HepG2 (cell line): ENCODE measurements around the gene NAPEPLD. TPM values are rescaled to one million over a fixed set of nuclear protein-coding genes. Genes with fewer than 3 reads are reported as not detected.

Experiments
- BCL3 ChIP-seq: sonication (generic); formaldehyde crosslinking; IDR thresholded peaks from 2 replicates; pipeline ENCODE4 v1.5.1; 2020; ENCODE audit warnings: mild to moderate bottlenecking, missing genetic modification reagents, moderate library complexity
- DPF2 ChIP-seq: sonication (generic); formaldehyde crosslinking; IDR thresholded peaks from 2 replicates; pipeline ENCODE4 v1.4.0; 2020; ENCODE audit warnings: mild to moderate bottlenecking, low read depth, missing genetic modification reagents, borderline replicate concordance
- FOXA3 ChIP-seq: IDR thresholded peaks from 2 replicates; pipeline ENCODE4 v1.6.1; 2016; ENCODE audit warnings: missing genetic modification reagents, missing compliant biosample characterization
- JARID2 ChIP-seq: sonication (generic); formaldehyde crosslinking; IDR thresholded peaks from 2 replicates; pipeline ENCODE4 v1.8.1; 2023; ENCODE audit warnings: missing genetic modification reagents, inconsistent platforms; ENCODE audit not compliant: insufficient replicate concordance
- MBD4 ChIP-seq: IDR thresholded peaks from 2 replicates; pipeline ENCODE4 v1.6.1; 2012; ENCODE audit warnings: low read length, inconsistent platforms, borderline replicate concordance
- NRL ChIP-seq: sonication (generic); formaldehyde crosslinking; IDR thresholded peaks from 2 replicates; pipeline ENCODE4 v1.5.0; 2020; ENCODE audit warnings: missing genetic modification reagents, mild to moderate bottlenecking, moderate library complexity, borderline replicate concordance
- SMARCC2 ChIP-seq: fragments of 450-650 bp; IDR thresholded peaks from 2 replicates; pipeline ENCODE4 v1.6.1; 2017; ENCODE audit warnings: antibody characterized with exemption, mild to moderate bottlenecking
- SOX6 ChIP-seq, 2 experiments: fragments of 450-650 bp in 1 of 2; sonication (generic) in 1 of 2; formaldehyde crosslinking in 1 of 2; IDR thresholded peaks; 2 replicates each; pipeline versions ENCODE4 v1.4.0 to v1.6.1; 2017 to 2020; ENCODE audit warnings: antibody characterized with exemption in 1 of 2, mild to moderate bottlenecking in 1 of 2, missing genetic modification reagents in 1 of 2
- SRSF1 ChIP-seq: fragments of 200-400 bp; formaldehyde crosslinking; optimal IDR thresholded peaks from 2 replicates; pipeline ENCODE3; 2017; ENCODE audit warnings: mild to moderate bottlenecking, low read depth, low read length, moderate library complexity
- TCF7L2 ChIP-seq: IDR thresholded peaks from 2 replicates; pipeline ENCODE4 v1.6.1; 2011; ENCODE audit warnings: mild to moderate bottlenecking, low read depth, low read length, moderate library complexity
- ZBTB2 ChIP-seq: sonication (generic); formaldehyde crosslinking; IDR thresholded peaks from 2 replicates; pipeline ENCODE4 v1.8.0; 2022; ENCODE audit warnings: low read depth, missing genetic modification reagents
- ZFP36 ChIP-seq: fragments of 150-350 bp; IDR thresholded peaks from 2 replicates; pipeline ENCODE4 v1.6.1; 2018; ENCODE audit warnings: borderline replicate concordance, low read length, low read depth; ENCODE audit not compliant: partially characterized antibody
- ZNF264 ChIP-seq: sonication (generic); formaldehyde crosslinking; IDR thresholded peaks from 2 replicates; pipeline ENCODE4 v1.4.0; 2020; ENCODE audit warnings: missing genetic modification reagents
- ZNF318 ChIP-seq: sonication (generic); formaldehyde crosslinking; IDR thresholded peaks from 2 replicates; pipeline ENCODE4 v1.4.0; 2020; ENCODE audit warnings: mild to moderate bottlenecking, missing genetic modification reagents
- ZNF564 ChIP-seq: sonication (generic); formaldehyde crosslinking; IDR thresholded peaks from 2 replicates; pipeline ENCODE4 v1.8.1; 2023; ENCODE audit warnings: mild to moderate bottlenecking, missing genetic modification reagents
- ZNF670 ChIP-seq: sonication (generic); formaldehyde crosslinking; IDR thresholded peaks from 2 replicates; pipeline ENCODE4 v1.8.0; 2022; ENCODE audit warnings: mild to moderate bottlenecking, missing genetic modification reagents, borderline replicate concordance
- ZNF768 ChIP-seq: sonication (generic); formaldehyde crosslinking; IDR thresholded peaks from 2 replicates; pipeline ENCODE4 v1.4.0; 2020; ENCODE audit warnings: missing genetic modification reagents
- ZNF883 ChIP-seq: sonication (generic); formaldehyde crosslinking; IDR thresholded peaks from 2 replicates; pipeline ENCODE4 v1.5.1; 2020; ENCODE audit warnings: mild to moderate bottlenecking, missing genetic modification reagents; ENCODE audit errors: not compliant biosample characterization
- polyA plus RNA-seq, 8 experiments: library from polyadenylated mRNA; depleted of rRNA in 3 of 8; stranded (reverse) in 7 of 8; unstranded in 1 of 8; fragments of >200 nt; fragmentation: Illumina TruSeq in 4 of 8; extraction: Trizol in 4 of 8; gene quantifications; 2 replicates each; pipeline versions ENCODE4 v1.2.1 to v1.2.3, GENCODE V29; 2011 to 2016; ENCODE audit warnings: low read depth in 4 of 8, missing spikeins in 1 of 8, mixed read lengths in 1 of 8; ENCODE audit not compliant: insufficient read depth in 1 of 8
- total RNA-seq, 5 experiments: library from RNA; depleted of rRNA; stranded (reverse); fragments of >200 nt; fragmentation: Illumina TruSeq; extraction: Trizol; gene quantifications; 2 replicates each; pipeline ENCODE4 v1.2.3, GENCODE V29; 2016; ENCODE audit warnings: low read depth in 1 of 5

NAPEPLD gene
- total and polyA plus RNA-seq, 2 of the 13 experiments (the other 11 are each of a cell fraction or from before 2014, with no cell fraction given), result 3.4 to 5.6 TPM

GRCh38 chr7:103148994-103149807 lies at the start of gene NAPEPLD (continued):
- TF ChIP-seq JARID2 (no peak), SMARCC2 (no peak), ZNF883 (CRISPR knock-in tag) (peak; percentile 76), ZNF564 (CRISPR knock-in tag) (no peak), BCL3 (CRISPR knock-in tag) (peak; percentile 80; the same call in 1 of the 2 replicates), ZFP36 (no peak), ZNF264 (CRISPR knock-in tag) (peak; percentile 44; the same call in 1 of the 2 replicates), MBD4 (no peak; the same call in 1 of the 2 replicates), SOX6 (IDR thresholded peaks at IDR 0.05) (no peak), SOX6 (CRISPR knock-in tag; IDR thresholded peaks at IDR 0.05) (no peak), DPF2 (no peak), ZBTB2 (no peak; the same call in 1 of the 2 replicates), SRSF1 (no peak), ZNF670 (CRISPR knock-in tag) (peak; percentile 25; the same call in 1 of the 2 replicates), TCF7L2 (no peak), FOXA3 (CRISPR knock-in tag) (no peak; the same call in 1 of the 2 replicates), ZNF318 (CRISPR knock-in tag) (no peak), NRL (CRISPR knock-in tag) (peak; percentile 59; the same call in 1 of the 2 replicates), ZNF768 (CRISPR knock-in tag) (peak; percentile 93)
